Thyroid gland (tissue), 4 donors: Measurements from ENCODE around the gene OCA2. TPM values are rescaled to one million over a fixed set of nuclear protein-coding genes. Genes with fewer than 3 reads are reported as not detected.
"Not testable (repeated sequence)": the region's sequence is repeated elsewhere in the genome, so short reads cannot be mapped to it uniquely, and the experiment has no call there.

Experiments
- DNase-seq, 2 donors: peaks; one replicate each; pipeline ENCODE4 v3.0.0-alpha.2; 2019
- H3K27ac ChIP-seq, 3 donors: fragments of 200-600 bp; sonication (generic); 1 replicate in 2 of 3; 2 replicates in 1 of 3; pipeline ENCODE4 v1.5.1; 2016 to 2019; ENCODE audit warnings: mild to moderate bottlenecking in 1 of 3, moderate library complexity in 1 of 3
- H3K27me3 ChIP-seq: fragments of 200-600 bp; sonication (generic); one replicate; pipeline ENCODE4 v1.5.1; 2019
- H3K36me3 ChIP-seq, 2 donors: fragments of 200-600 bp; sonication (generic); one replicate each; pipeline ENCODE4 v1.5.1; 2016 to 2019
- H3K4me1 ChIP-seq, 2 donors: fragments of 200-600 bp; sonication (generic); one replicate each; pipeline ENCODE4 v1.5.1; 2017 to 2019
- H3K4me3 ChIP-seq, 3 donors: fragments of 200-600 bp; sonication (generic); replicated peaks in 1 of 3; 1 replicate in 2 of 3; 2 replicates in 1 of 3; pipeline ENCODE4 v1.5.1; 2016; ENCODE audit warnings: mild to moderate bottlenecking in 1 of 3
- H3K9me3 ChIP-seq: fragments of 200-600 bp; sonication (generic); one replicate; pipeline ENCODE4 v1.5.1; 2017
- CTCF ChIP-seq, 6 experiments: fragments of 200-600 bp in 3 of 6; fragments of 450-650 bp in 3 of 6; sonication (generic) in 3 of 6; IDR thresholded peaks; one replicate each; pipeline ENCODE4 v1.5.1; 2016 to 2019; ENCODE audit warnings: antibody characterized with exemption in 6 of 6, mild to moderate bottlenecking in 2 of 6, inconsistent platforms in 1 of 6, moderate library complexity in 1 of 6
- POLR2A ChIP-seq, 2 donors: fragments of 450-650 bp; IDR thresholded peaks; one replicate each; pipeline ENCODE4 v1.6.1; 2017; ENCODE audit warnings: antibody characterized with exemption in 2 of 2, mild to moderate bottlenecking in 2 of 2, moderate library complexity in 1 of 2
- WGBS, 2 donors: methylation state at CpG; one replicate each; pipeline ENCODE4 v1.1.5; 2017; 5-methylcytosine and 5-hydroxymethylcytosine counted together
- intact Hi-C: fragments of 100-400 bp; cut with DNase I; formaldehyde crosslinking; loops from one replicate; pipeline ENCODE4 v1.15.1; 2023
- total RNA-seq, 4 donors: library from RNA; depleted of rRNA; stranded (reverse); fragments of >200 nt; gene quantifications; one replicate each; pipeline ENCODE4 v1.2.3, GENCODE V29; 2016

Gene OCA2
- total RNA-seq, 4 donors from 2014 or later = 5.5 to 20.5 (median 13.8) TPM

- no peaks in the 10 kb centered on the region for H3K9me3 ChIP-seq
- no peak for DNase-seq
- H3K27me3 ChIP-seq = no peaks in the 10 kb centered on the region
- no peak overlapping the region for H3K27ac ChIP-seq
- TF ChIP-seq CTCF (IDR thresholded peaks at IDR 0.05) = no peak
- no peak for TF ChIP-seq POLR2A (IDR thresholded peaks at IDR 0.05)
- H3K36me3 ChIP-seq = no peaks in the 10 kb centered on the region
- WGBS, 2 donors = 95 to 96% methylated on average over 13 of the region's 13 CpGs
- no peak overlapping the region for H3K4me3 ChIP-seq
- no peaks in the 10 kb centered on the region for H3K4me1 ChIP-seq
- intact Hi-C loops = no loop called here
Observed at GRCh38 chr15:27769652-27770051, 329.5 kb downstream of the OCA2 start.

DNA sequence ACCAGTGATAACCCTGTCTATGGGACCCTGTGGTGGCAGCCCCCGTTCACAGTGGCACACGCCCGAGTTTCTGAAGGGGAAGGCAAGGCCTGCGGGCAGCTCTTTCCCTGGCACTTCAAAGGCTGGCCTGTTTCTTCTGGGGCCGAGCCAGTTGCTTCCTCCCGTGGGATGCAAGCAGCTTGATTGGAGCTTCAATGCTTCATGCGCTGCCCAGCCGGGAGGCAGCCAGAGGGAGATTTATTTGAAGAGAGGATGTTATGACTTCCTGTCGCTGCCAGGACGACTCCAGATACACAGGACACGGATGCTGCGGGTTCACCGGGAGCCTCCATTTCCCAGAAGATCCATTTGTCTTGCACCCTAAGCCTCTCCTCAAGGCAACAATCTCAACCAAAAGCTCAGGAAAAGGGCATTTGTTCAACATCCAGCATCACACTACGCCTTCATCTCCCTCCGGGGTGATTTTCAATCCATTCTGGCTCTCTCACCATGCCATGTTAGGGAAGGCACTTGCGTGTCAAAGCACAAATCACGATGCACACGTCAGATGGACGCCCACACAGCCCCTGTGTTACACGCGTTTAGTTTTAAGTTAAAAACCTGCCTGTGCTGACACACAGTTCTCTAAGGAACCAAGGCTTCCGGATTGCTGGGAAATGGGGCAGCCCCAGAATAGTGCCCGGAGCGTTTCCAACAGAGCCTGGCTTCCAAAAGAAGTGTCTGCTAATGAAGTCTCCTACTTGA is 330.2 kb downstream of the OCA2 start:
- DNase-seq = no peak
- Histone ChIP-seq H3K4me3 (no peak overlapping the region), H3K36me3 (no peaks in the 10 kb centered on the region), H3K27me3 (no peaks in the 10 kb centered on the region), H3K4me1 (no peaks in the 10 kb centered on the region), H3K27ac (no peak overlapping the region), H3K9me3 (no peaks in the 10 kb centered on the region)
- 84% methylated on average over 24 of the region's 24 CpGs for WGBS, 2 donors
- intact Hi-C loops = no loop called here
- TF ChIP-seq CTCF (IDR thresholded peaks at IDR 0.05) (no peak), POLR2A (IDR thresholded peaks at IDR 0.05) (no peak)

GRCh38 chr15:27767918-27768640 is 331.0 kb downstream of the OCA2 start:
- DNase-seq = no peak
- H3K27me3 ChIP-seq = no peaks in the 10 kb centered on the region
- TF ChIP-seq POLR2A (IDR thresholded peaks at IDR 0.05) = no peak
- TF ChIP-seq CTCF (IDR thresholded peaks at IDR 0.05) = no peak
- 89 to 91% methylated on average over 14 of the region's 14 CpGs for WGBS, 2 donors
- H3K36me3 ChIP-seq = no peaks in the 10 kb centered on the region
- no peaks in the 10 kb centered on the region for H3K9me3 ChIP-seq
- intact Hi-C loops = no loop called here
- no peaks in the 10 kb centered on the region for H3K4me1 ChIP-seq
- H3K4me3 ChIP-seq = no peak overlapping the region
- H3K27ac ChIP-seq = no peak overlapping the region

GRCh38 chr15:27767430-27767829 is 331.7 kb downstream of the OCA2 start:
- DNase-seq = not testable (repeated sequence)

GRCh38 chr15:27764339-27764738 is 334.8 kb downstream of the OCA2 start:
- no peak overlapping the region for H3K27ac ChIP-seq
- H3K36me3 ChIP-seq = no peaks in the 10 kb centered on the region
- no peak for DNase-seq
- no peaks in the 10 kb centered on the region for H3K4me1 ChIP-seq
- no peak for TF ChIP-seq POLR2A (IDR thresholded peaks at IDR 0.05)
- TF ChIP-seq CTCF (IDR thresholded peaks at IDR 0.05) = no peak
- intact Hi-C loops = no loop called here
- no peaks in the 10 kb centered on the region for H3K9me3 ChIP-seq
- no peaks in the 10 kb centered on the region for H3K27me3 ChIP-seq
- no peak overlapping the region for H3K4me3 ChIP-seq
- 100% methylated on average over 3 of the region's 3 CpGs for WGBS, 2 donors

More at GRCh38 chr15:27767430-27767829, 331.7 kb downstream of the OCA2 start:
- H3K27ac ChIP-seq, H3K4me1 ChIP-seq, H3K9me3 ChIP-seq, H3K27me3 ChIP-seq, intact Hi-C loops, H3K36me3 ChIP-seq, H3K4me3 ChIP-seq: not testable (repeated sequence)
